22Rv1 (cell line): ENCODE measurements around the gene RBX1.
"Not testable (repeated sequence)": the region's sequence is repeated elsewhere in the genome, so short reads cannot be mapped to it uniquely, and the experiment has no call there.

ENCODE experiments used
- H3K27ac ChIP-seq: fragments of 450-650 bp; 2 replicates; pipeline ENCODE4 v1.5.1; 2017
- CTCF ChIP-seq: fragments of 450-650 bp; IDR thresholded peaks from 2 replicates; pipeline ENCODE4 v1.5.1; 2017; ENCODE audit warnings: mild to moderate bottlenecking
- ZFX ChIP-seq: fragments of 450-650 bp; IDR thresholded peaks from 2 replicates; pipeline ENCODE4 v1.6.1; 2017; ENCODE audit warnings: antibody characterized with exemption, borderline replicate concordance

RBX1 gene

DNA sequence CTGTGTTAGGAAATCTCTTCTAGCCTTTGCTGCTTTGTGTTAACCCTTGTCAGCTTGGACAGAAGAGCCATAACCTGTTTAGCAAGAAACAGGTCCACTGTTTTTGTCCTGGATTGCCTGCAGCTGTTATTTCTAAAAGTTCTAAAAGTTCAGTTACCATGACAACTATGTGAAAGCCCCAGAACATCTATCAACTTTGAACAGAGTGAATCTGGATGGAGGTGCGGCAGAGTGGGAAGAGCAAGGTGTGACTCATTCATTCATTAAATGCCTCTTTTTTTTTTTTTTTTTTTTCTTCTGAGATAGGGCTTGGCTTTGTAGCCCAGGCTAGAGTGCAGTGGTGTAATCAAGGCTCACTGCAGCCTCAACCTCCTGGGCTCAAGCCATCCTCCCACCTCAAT, 50.5 kb downstream of the RBX1 start:
- no peak for TF ChIP-seq ZFX
- no peak for TF ChIP-seq CTCF
- H3K27ac ChIP-seq = no peak overlapping the region

GRCh38 chr22:41002386-41002785, 51.2 kb downstream of the RBX1 start:
- not testable (repeated sequence) for H3K27ac ChIP-seq

GRCh38 chr22:41003066-41003465, 51.9 kb downstream of the RBX1 start:
- peak overlapping the region; percentile 17; the same call in 1 of the 2 replicates for H3K27ac ChIP-seq
- TF ChIP-seq CTCF (no peak), ZFX (no peak)

GRCh38 chr22:41003976-41004375, 52.8 kb downstream of the RBX1 start:
- TF ChIP-seq ZFX (no peak), CTCF (no peak)
- no peak overlapping the region for H3K27ac ChIP-seq

DNA sequence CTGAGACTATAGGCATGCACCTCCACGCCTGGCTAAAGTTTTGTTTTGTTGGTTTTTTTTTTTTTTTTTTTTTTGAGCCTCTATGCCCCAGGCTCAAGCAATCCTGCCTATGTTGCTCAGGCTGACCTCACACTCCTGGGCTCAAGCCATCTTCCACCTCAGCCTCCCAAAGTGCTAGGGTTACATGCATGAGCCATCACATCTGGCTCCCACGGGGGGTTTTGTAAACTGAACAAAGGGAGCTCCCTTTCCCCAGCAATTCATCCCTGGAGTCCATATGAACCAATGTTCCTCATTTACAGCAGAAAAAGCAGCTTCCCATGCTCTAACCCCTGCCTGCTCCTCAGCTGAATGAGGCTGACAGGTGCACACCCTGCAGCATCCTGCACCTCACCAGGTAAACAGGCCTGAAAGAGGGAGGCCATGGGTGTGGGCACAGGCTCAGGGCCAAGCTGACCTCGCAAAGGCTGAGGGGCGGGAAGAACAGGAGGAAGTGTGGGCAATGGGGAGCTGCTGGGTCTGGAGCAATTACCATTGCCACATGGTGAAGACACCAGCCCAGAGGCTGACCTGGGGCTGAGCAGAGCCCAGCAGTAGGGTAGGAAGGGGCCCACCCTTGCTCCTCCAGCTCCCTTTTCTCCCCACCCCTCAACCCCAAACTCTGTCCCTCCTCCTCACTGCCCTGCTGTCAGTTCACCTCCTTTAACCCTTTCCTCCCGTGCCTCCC, 58.2 kb downstream of the RBX1 start:
- no peak for TF ChIP-seq ZFX
- H3K27ac ChIP-seq = no peak overlapping the region

GRCh38 chr22:41015003-41015402, 63.8 kb downstream of the RBX1 start:
- no peak overlapping the region for H3K27ac ChIP-seq
- TF ChIP-seq CTCF = no peak
- TF ChIP-seq ZFX = no peak

GRCh38 chr22:41021061-41021612, 70.0 kb downstream of the RBX1 start:
- no peak for TF ChIP-seq ZFX
- no peak for TF ChIP-seq CTCF
- peak overlapping the region; percentile 97 for H3K27ac ChIP-seq

GRCh38 chr22:41021613-41022454, 70.7 kb downstream of the RBX1 start:
- TF ChIP-seq CTCF (peak; percentile 52), ZFX (no peak)
- peak overlapping the region; percentile 97 for H3K27ac ChIP-seq
